ENCODE measurements around the gene RBM4B.

Gene RBM4B

DNA sequence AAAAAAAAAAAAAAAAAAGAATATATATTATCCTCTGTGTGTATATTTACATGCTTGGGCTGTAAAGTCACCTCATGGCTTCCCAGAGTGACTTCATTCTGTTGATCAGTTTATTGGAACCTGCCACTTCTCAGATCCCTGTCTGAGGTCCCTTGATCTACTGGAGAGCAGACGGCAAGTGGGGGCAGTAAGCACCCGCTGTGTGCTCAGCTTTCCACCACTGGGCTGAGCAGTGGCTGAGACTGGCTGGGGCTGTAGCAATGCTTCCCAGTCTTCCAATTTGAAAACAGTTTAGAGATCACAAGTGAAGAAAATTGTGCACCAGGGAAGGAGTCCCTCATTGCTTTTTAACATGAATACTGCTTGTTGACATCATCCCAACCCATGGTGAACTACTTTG, 6.9 kb upstream of the RBM4B start:
- in situ Hi-C loops (cut with MboI; ENCODE audit: low sequenced_read_pairs, unreplicated experiment) = no loop called here
- DNase-seq (ENCODE audit: low spot score) = no peak

DNA sequence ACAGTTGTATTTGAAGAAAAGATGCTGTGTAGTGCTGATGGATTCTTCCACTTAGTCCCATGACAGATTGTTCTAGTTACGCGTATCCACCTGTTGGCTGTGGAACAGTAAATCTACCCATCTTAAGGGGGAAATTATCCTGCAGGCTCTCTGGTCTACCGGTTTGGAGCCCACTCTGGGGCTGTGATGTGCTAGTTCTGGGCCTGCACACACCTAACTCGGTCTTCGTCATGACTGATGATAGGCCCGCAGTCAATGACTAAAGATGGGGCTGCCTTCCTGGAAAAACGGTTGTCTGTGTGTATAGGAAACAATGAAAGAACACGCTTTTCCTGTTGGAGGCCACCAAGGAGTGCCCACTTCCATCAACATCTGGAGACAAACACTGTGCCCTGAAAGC, 6.2 kb upstream of the RBM4B start:
- in situ Hi-C loops (cut with MboI; ENCODE audit: low sequenced_read_pairs, unreplicated experiment) = no loop called here
- TF ChIP-seq, protein P1, sequence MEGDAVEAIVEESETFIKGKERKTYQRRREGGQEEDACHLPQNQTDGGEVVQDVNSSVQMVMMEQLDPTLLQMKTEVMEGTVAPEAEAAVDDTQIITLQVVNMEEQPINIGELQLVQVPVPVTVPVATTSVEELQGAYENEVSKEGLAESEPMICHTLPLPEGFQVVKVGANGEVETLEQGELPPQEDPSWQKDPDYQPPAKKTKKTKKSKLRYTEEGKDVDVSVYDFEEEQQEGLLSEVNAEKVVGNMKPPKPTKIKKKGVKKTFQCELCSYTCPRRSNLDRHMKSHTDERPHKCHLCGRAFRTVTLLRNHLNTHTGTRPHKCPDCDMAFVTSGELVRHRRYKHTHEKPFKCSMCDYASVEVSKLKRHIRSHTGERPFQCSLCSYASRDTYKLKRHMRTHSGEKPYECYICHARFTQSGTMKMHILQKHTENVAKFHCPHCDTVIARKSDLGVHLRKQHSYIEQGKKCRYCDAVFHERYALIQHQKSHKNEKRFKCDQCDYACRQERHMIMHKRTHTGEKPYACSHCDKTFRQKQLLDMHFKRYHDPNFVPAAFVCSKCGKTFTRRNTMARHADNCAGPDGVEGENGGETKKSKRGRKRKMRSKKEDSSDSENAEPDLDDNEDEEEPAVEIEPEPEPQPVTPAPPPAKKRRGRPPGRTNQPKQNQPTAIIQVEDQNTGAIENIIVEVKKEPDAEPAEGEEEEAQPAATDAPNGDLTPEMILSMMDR (IDR thresholded peaks at IDR 0.05; ENCODE audit: borderline replicate concordance, control extremely low read depth, extremely low read depth, insufficient read depth, missing control alignments) = no peak
- DNase-seq (ENCODE audit: low spot score) = no peak

More for the DNA sequence above, 6.9 kb upstream of the RBM4B start:
- TF ChIP-seq, protein P1 (IDR thresholded peaks at IDR 0.05; ENCODE audit: borderline replicate concordance, control extremely low read depth, extremely low read depth, insufficient read depth, missing control alignments) = no peak

DNA sequence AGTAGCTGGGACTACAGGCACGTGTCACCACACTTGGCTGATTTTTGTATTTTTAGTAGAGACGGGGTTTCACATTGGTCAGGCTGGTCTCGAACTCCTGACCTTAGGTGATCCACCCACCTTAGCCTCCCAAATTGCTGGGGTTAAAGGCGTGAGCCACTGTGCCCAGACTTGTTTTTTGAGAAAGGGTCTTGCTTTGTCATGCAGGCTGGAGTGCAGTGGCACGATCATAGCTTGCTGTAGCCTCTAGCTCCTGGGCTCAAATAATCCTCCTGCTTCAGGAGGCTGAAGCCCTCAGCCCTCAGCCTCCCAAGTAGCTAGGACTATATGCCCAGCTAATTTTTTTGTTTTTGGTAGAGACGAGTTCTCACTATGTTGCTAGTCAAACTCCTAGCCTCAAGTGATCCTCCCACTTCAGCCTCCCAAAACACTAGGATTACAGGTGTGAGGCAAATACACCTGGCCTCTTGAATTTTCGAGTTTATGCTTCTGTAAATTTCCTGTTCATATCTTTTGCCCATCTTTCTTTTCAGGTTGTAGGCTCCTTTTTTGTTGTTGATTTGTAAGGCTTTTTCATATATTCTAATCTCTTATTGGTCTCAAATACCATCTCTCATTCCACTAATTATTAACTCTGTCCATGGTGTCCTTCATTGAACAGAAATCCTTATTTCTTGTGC, 3.4 kb upstream of the RBM4B start:
- TF ChIP-seq, protein P1 (IDR thresholded peaks at IDR 0.05; ENCODE audit: borderline replicate concordance, control extremely low read depth, extremely low read depth, insufficient read depth, missing control alignments) = no peak
- in situ Hi-C loops (cut with MboI; ENCODE audit: low sequenced_read_pairs, unreplicated experiment) = no loop called here
- DNase-seq (ENCODE audit: low spot score) = no peak

DNA sequence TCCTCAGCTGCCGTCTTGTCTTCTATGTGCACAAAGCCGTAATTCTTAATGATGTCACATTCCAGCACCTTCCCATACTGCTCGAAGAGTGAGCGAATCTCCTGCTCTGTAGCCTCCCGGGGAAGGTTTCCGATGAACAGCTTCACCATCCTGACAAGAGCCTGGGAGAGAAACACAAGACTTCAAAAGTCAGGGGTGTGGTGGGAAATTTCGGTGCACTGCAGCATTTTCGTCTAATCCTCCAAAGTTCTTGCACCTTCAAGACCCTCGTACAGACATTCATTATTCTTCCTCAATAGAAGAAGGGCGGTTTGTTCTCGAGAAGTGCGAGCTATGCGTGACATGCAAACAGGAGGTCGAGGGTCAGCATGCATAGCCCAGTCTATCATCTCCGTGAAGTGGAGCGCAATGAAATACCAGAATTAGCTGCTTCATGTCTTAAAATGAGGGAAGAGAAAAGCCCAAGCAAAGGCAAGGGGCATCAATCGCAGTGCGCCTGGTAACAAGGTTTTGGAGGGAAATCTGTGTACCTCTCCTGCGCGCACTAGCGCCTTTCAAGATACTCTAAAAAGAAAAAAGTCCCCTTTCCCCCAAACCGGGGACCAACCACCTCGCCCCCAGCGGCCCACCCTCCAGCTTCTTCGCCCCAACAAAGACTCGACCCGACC, 622 bp downstream of the RBM4B start:
- TF ChIP-seq, protein P1 (IDR thresholded peaks at IDR 0.05; ENCODE audit: borderline replicate concordance, control extremely low read depth, extremely low read depth, insufficient read depth, missing control alignments) = no peak
- DNase-seq (ENCODE audit: low spot score) = no peak
- in situ Hi-C loops (cut with MboI; ENCODE audit: low sequenced_read_pairs, unreplicated experiment) = no loop called here

DNA sequence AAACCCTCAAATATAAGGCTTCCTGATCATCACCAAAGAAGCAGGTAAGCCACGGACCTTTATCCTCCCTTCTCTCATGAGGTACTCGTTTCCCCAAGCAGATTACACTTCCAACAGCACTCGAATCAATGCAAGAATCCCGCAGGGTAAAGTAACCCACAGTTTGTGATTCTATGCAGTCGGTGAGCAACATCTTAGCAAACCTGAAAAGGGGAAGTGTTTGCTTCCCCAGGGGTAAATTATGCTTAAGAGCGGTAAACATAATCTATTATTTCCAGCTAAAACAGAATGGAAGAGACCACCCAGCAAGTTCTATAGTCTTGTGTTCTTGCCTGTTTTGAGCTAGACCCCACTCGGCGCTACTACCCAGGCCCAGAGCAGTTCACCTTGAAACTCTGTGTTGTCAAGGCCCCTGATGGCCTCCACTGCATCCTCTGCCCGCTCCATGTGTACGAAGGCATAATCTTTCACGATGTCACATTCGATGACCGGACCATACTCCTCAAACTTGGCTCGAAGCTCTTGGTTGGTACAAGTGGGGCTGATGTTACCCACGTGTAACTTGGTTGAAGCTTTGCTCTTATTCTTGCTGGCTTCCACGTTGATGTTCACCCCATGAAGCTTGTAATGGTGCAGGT, 1.3 kb downstream of the RBM4B start:
- TF ChIP-seq, protein P1 (IDR thresholded peaks at IDR 0.05; ENCODE audit: borderline replicate concordance, control extremely low read depth, extremely low read depth, insufficient read depth, missing control alignments) = no peak
- DNase-seq (ENCODE audit: low spot score) = no peak
- in situ Hi-C loops (cut with MboI; ENCODE audit: low sequenced_read_pairs, unreplicated experiment) = no loop called here

DNA sequence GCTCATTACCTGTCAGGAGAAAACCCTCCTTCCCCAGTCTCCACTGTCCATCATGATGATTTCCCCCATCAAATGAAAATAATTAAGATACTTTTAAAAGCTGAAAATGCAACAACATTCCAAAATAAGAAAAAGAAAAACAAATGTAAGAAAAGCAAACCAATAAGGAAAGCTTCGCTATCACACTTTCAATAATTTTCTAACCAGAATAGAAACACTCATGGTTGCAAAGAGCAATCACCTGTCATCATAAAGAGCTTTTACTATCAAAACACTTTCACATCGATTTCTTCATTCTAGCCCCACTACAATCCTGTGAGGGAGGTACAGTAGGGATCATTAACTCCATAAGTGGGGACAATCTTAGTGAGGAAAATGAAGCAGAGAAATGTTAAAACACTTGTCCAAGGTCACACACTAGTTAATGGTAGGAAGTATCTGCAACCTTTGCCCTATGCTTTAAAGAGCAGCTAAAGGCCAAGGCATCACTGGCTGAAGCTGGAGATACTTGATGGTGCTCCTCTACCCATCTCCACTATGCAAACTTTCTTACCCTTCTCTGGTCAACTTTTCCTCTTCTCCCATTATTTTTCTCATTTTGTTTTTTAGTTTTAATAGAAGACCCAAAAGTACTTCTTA, 2.6 kb downstream of the RBM4B start:
- in situ Hi-C loops (cut with MboI; ENCODE audit: low sequenced_read_pairs, unreplicated experiment) = no loop called here
- DNase-seq (ENCODE audit: low spot score) = no peak
- TF ChIP-seq, protein P1 (IDR thresholded peaks at IDR 0.05; ENCODE audit: borderline replicate concordance, control extremely low read depth, extremely low read depth, insufficient read depth, missing control alignments) = no peak

Measured in GM13976 (cell line).